Vagina (tissue), 2 donors: ENCODE results near the gene ATP2B2. TPM values are rescaled to one million over a fixed set of nuclear protein-coding genes. Genes with fewer than 3 reads are reported as not detected.

Experiments
- DNase-seq, 2 donors: peaks; one replicate each; pipeline ENCODE4 v3.0.0-alpha.2; 2017; ENCODE audit errors: extremely low spot score in 2 of 2
- H3K27ac ChIP-seq: fragments of 200-600 bp; sonication (generic); one replicate; pipeline ENCODE4 v1.5.1; 2019
- H3K27me3 ChIP-seq: fragments of 200-600 bp; sonication (generic); one replicate; pipeline ENCODE4 v1.5.1; 2019
- H3K36me3 ChIP-seq, 2 donors: fragments of 200-600 bp; sonication (generic); one replicate each; pipeline ENCODE4 v1.5.1; 2017 to 2019
- H3K4me1 ChIP-seq: fragments of 200-600 bp; sonication (generic); one replicate; pipeline ENCODE4 v1.5.1; 2019
- H3K4me3 ChIP-seq, 2 donors: fragments of 200-600 bp; sonication (generic); 1 replicate in 1 of 2; 2 replicates in 1 of 2; pipeline ENCODE4 v1.5.1; 2016 to 2019
- H3K9me3 ChIP-seq: fragments of 200-600 bp; sonication (generic); one replicate; pipeline ENCODE4 v1.5.1; 2019
- POLR2A ChIP-seq, 2 donors: fragments of 450-650 bp; IDR thresholded peaks; one replicate each; pipeline ENCODE4 v1.6.1; 2017; ENCODE audit warnings: antibody characterized with exemption in 2 of 2, mild to moderate bottlenecking in 2 of 2, moderate library complexity in 2 of 2
- POLR2AphosphoS5 ChIP-seq, 2 donors: sonication (generic); formaldehyde crosslinking; IDR thresholded peaks; one replicate each; pipeline ENCODE4 v1.9.0; 2017; ENCODE audit warnings: antibody characterized with exemption in 2 of 2, mild to moderate bottlenecking in 2 of 2, low read depth in 1 of 2; ENCODE audit not compliant: insufficient read depth in 1 of 2
- intact Hi-C: fragments of 100-400 bp; cut with DNase I; formaldehyde crosslinking; loops from one replicate; pipeline ENCODE4 v1.15.1; 2023
- total RNA-seq: library from RNA; depleted of rRNA; stranded (reverse); fragments of >200 nt; gene quantifications from one replicate; pipeline ENCODE4 v1.2.3, GENCODE V29; 2016
- TF ChIP-seq, protein P1 (sequence below), 3 experiments: fragments of 450-650 bp in 2 of 3; fragments of 200-600 bp in 1 of 3; sonication (generic) in 1 of 3; IDR thresholded peaks; one replicate each; pipeline ENCODE4 v1.5.1; 2017 to 2019; ENCODE audit warnings: antibody characterized with exemption in 3 of 3, mild to moderate bottlenecking in 2 of 3, moderate library complexity in 2 of 3

ATP2B2 gene
- total RNA-seq, 1 donor from 2014 or later = 0.25 TPM

DNA sequence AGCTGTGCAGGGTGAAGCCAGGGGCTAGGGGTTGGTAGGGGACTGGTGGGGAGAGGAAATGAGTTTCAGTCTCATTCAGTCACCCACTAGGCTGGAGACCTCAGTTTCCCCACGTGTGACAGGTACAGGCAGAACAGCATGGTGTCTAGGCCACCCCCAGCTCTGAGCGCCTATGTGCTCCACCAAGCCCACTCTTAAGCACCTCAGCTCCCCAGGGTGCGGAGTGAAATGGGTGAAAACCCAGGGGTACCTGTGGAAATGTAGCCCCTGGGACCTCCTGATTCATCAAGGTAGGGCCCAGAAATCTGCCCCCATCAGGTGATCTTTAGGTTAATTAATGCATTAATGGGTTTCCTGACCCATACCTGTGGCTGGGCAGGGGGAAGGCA is 3.7 kb downstream of the ATP2B2 start:
- H3K36me3 ChIP-seq = no peaks in the 10 kb centered on the region
- intact Hi-C loops = no loop called here
- TF ChIP-seq POLR2AphosphoS5 (IDR thresholded peaks at IDR 0.05; ENCODE audit: insufficient read depth in 1 of 2, low read depth in 1 of 2) (no peak), POLR2A (IDR thresholded peaks at IDR 0.05) (no peak)
- TF ChIP-seq, protein P1, sequence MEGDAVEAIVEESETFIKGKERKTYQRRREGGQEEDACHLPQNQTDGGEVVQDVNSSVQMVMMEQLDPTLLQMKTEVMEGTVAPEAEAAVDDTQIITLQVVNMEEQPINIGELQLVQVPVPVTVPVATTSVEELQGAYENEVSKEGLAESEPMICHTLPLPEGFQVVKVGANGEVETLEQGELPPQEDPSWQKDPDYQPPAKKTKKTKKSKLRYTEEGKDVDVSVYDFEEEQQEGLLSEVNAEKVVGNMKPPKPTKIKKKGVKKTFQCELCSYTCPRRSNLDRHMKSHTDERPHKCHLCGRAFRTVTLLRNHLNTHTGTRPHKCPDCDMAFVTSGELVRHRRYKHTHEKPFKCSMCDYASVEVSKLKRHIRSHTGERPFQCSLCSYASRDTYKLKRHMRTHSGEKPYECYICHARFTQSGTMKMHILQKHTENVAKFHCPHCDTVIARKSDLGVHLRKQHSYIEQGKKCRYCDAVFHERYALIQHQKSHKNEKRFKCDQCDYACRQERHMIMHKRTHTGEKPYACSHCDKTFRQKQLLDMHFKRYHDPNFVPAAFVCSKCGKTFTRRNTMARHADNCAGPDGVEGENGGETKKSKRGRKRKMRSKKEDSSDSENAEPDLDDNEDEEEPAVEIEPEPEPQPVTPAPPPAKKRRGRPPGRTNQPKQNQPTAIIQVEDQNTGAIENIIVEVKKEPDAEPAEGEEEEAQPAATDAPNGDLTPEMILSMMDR (IDR thresholded peaks at IDR 0.05) = no peak
- H3K27me3 ChIP-seq = no peaks in the 10 kb centered on the region
- no peaks in the 10 kb centered on the region for H3K9me3 ChIP-seq
- no peak overlapping the region for H3K4me3 ChIP-seq
- DNase-seq = no peak
- peaks cover 10% of the 10 kb centered on the region for H3K4me1 ChIP-seq
- no peak overlapping the region for H3K27ac ChIP-seq

DNA sequence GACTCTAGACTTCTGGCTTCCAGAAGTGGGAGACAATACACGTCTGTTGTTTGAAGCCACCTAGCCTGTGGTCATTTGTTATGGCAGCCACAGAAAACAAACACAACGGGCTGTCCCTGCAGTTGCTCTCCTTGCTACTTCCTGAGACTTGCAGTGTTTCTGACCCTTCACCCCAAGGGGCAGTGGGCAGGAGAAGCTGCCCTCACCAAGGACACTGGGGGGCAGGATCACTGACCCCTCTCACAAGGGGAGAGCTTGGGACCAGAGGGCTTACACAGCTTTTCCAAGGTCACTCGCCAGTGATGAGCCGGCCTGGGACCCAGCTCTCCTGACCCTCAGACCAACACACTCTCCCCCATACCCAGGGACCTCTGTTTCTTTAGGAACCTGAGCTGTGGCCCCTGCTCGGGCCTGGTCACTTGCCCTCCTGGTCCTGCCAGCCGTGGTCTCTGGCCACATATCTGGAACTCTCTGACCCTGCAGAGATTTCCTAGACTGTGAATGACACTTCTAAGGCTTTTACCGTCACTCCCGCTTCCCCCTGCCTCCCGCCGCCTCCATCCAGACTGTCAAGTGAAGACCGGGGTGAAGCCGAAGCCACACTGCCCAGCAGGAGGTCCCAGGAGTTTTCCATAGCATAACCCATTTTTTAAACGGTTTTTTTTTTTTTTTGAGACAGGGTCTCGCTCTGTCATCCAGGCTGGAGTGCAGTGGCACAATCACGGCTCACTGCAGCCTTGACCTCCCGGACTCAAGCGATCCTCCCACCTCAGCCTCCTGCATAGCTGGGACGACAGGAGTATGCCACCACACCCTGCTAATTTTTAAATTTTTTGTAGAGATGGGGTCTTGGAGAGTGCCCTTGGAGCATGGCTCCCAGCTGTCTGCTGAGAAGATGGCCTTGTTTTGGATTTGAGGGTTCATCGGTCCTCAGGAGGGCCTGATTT is 4.4 kb downstream of the ATP2B2 start:
- no peaks in the 10 kb centered on the region for H3K27me3 ChIP-seq
- intact Hi-C loops = no loop called here
- no peak overlapping the region for H3K4me3 ChIP-seq
- no peaks in the 10 kb centered on the region for H3K9me3 ChIP-seq
- peaks cover 10% of the 10 kb centered on the region for H3K4me1 ChIP-seq
- DNase-seq = no peak
- no peak overlapping the region for H3K27ac ChIP-seq
- no peaks in the 10 kb centered on the region for H3K36me3 ChIP-seq
- TF ChIP-seq, protein P1 (IDR thresholded peaks at IDR 0.05) = no peak
- no peak for TF ChIP-seq POLR2A (IDR thresholded peaks at IDR 0.05)
- TF ChIP-seq POLR2AphosphoS5 (IDR thresholded peaks at IDR 0.05; ENCODE audit: insufficient read depth in 1 of 2, low read depth in 1 of 2) = no peak

DNA sequence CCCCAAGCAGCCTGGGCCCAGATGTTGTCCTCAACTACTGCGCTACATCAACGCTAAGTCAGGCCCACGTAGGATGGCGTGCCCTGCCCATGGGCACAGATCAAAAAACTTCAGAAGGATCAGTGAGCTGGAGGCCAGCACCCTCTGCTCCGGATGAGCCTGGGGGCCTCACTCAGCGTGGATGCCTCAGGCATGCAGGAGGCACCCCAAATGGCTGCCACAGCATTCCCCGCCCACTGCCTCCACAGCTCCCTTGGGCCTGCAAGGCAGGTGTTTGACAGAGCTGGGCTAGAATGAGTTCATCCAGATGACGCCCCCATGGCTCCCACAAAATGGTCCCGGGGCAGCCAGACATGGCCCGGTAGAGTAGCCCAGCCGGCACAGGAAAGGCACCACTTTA is 7.1 kb downstream of the ATP2B2 start:
- DNase-seq = no peak
- H3K27ac ChIP-seq = no peak overlapping the region
- no peaks in the 10 kb centered on the region for H3K4me1 ChIP-seq
- H3K36me3 ChIP-seq = no peaks in the 10 kb centered on the region
- H3K4me3 ChIP-seq = no peak overlapping the region
- H3K9me3 ChIP-seq = no peaks in the 10 kb centered on the region
- TF ChIP-seq POLR2A (IDR thresholded peaks at IDR 0.05) (no peak), POLR2AphosphoS5 (IDR thresholded peaks at IDR 0.05; ENCODE audit: insufficient read depth in 1 of 2, low read depth in 1 of 2) (no peak)
- TF ChIP-seq, protein P1 (IDR thresholded peaks at IDR 0.05) = no peak
- no peaks in the 10 kb centered on the region for H3K27me3 ChIP-seq
- intact Hi-C loops = no loop called here

DNA sequence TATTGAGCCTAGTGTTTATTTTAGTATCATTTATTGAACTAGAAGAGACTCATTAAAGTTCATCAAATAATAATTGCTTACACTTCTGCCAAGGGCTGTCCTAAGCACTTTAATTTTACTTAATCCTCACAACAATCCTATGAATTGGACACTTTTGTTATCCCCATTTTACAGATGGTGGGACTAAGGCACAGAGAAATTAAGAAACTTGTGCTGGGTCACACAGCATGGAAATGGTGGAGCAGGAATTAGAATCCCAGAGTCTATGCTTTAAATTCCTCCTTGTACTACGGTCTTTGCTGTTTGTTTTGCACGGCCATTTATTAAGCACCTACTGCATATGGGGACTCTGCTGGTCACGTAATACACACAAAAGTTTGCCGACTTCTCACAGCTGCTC is 7.9 kb downstream of the ATP2B2 start:
- no peaks in the 10 kb centered on the region for H3K36me3 ChIP-seq
- no peaks in the 10 kb centered on the region for H3K9me3 ChIP-seq
- TF ChIP-seq, protein P1 (IDR thresholded peaks at IDR 0.05) = no peak
- TF ChIP-seq POLR2AphosphoS5 (IDR thresholded peaks at IDR 0.05; ENCODE audit: insufficient read depth in 1 of 2, low read depth in 1 of 2) = no peak
- no peak for TF ChIP-seq POLR2A (IDR thresholded peaks at IDR 0.05)
- no peak for DNase-seq
- intact Hi-C loops = no loop called here
- H3K4me3 ChIP-seq = no peak overlapping the region
- no peaks in the 10 kb centered on the region for H3K4me1 ChIP-seq
- H3K27me3 ChIP-seq = no peaks in the 10 kb centered on the region
- no peak overlapping the region for H3K27ac ChIP-seq
